ENCODE data around the gene SLC7A11. TPM values are rescaled to one million over a fixed set of nuclear protein-coding genes. Genes with fewer than 3 reads are reported as not detected.

The SLC7A11 gene
- total RNA-seq, 1 experiment from 2014 or later: 14.0 TPM

DNA sequence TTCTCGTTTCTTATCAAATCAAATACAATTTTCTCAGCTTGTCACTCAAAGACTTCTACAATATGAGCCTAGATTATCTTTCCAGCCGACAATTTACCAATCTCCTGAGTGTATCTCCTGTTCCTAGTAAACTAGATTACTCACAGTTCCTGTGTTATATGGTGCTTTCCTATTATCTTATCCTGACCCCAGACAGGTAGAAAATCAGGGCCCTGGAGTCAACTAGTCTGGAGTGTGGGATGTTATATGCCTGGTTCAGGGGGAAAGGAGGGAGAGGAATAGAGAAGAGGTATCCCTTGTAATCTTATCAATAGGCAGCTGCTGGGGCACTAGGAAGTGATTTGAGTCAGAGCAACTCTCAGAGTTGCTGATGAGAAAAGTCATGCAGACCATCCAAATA, 127.1 kb downstream of the SLC7A11 start:
- intact Hi-C loops (cut with micrococcal nuclease): no loop called here
- Histone ChIP-seq H3K9me2 (replicated peaks; ENCODE audit: low read length) (no peaks in the 10 kb centered on the region), H3K79me2 (ENCODE audit: low read length) (no peaks in the 10 kb centered on the region), H3K27ac (ENCODE audit: low read length) (no peak overlapping the region), H2AFZ (ENCODE audit: low read length) (no peak overlapping the region), H3K4me1 (ENCODE audit: insufficient read depth, low read length) (peaks cover 10% of the 10 kb centered on the region; the same call in 1 of the 2 replicates), H3K36me3 (ENCODE audit: low read depth, low read length) (no peaks in the 10 kb centered on the region), H3K9ac (ENCODE audit: low read length) (no peak overlapping the region), H3K4me2 (ENCODE audit: low read length) (no peak overlapping the region), H3K9me3 (ENCODE audit: low read length) (no peaks in the 10 kb centered on the region), H3K27me3 (ENCODE audit: low read length) (no peaks in the 10 kb centered on the region), H4K20me1 (ENCODE audit: low read length) (no peaks in the 10 kb centered on the region), H3F3A (ENCODE audit: low read length, unreplicated experiment) (no peaks in the 10 kb centered on the region), H3K4me3 (ENCODE audit: low read length) (no peak overlapping the region)
- POLR2A ChIA-PET (ENCODE audit: unreplicated experiment): no interaction called here
- DNase-seq (no peak), ATAC-seq (no peak)
- CTCF ChIA-PET: no interaction called here
- TF ChIP-seq EZH2phosphoT487 (IDR thresholded peaks at IDR 0.05; ENCODE audit: borderline replicate concordance, low read length) (no peak), CTCF (conservative IDR thresholded peaks at IDR 0.05; ENCODE audit: low read depth, low read length) (no peak), EZH2 (IDR thresholded peaks at IDR 0.05; ENCODE audit: low read length, unreplicated experiment) (no peak)
- BruUV-seq (replicated peaks): no TSS peak

DNA sequence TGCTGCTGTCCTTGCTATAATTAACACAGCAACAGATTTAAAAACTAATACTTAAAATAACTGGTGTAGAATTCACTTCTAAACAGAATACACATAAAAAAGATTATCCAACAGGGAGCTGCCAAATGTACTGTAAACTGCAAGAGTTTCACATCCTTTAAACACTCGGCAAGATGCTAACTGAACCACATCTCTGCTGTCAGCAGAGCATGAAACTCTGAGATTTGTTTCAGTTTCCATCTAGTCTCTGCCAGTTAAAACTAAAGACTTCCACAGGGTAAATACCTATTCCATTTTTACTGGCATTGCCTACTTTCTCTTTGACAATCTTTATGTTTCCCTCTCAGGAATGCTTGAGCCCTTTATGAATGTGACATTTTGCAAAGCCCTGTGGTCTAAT, 127.7 kb downstream of the SLC7A11 start:
- Histone ChIP-seq H4K20me1 (ENCODE audit: low read length) (no peaks in the 10 kb centered on the region), H3K9me3 (ENCODE audit: low read length) (no peaks in the 10 kb centered on the region), H2AFZ (ENCODE audit: low read length) (no peak overlapping the region), H3K27me3 (ENCODE audit: low read length) (no peaks in the 10 kb centered on the region), H3K9me2 (replicated peaks; ENCODE audit: low read length) (no peaks in the 10 kb centered on the region), H3K4me2 (ENCODE audit: low read length) (no peak overlapping the region), H3K4me3 (ENCODE audit: low read length) (no peak overlapping the region), H3K9ac (ENCODE audit: low read length) (no peak overlapping the region), H3F3A (ENCODE audit: low read length, unreplicated experiment) (no peaks in the 10 kb centered on the region), H3K27ac (ENCODE audit: low read length) (no peak overlapping the region), H3K4me1 (ENCODE audit: insufficient read depth, low read length) (peaks cover 10% of the 10 kb centered on the region; the same call in 1 of the 2 replicates), H3K79me2 (ENCODE audit: low read length) (no peaks in the 10 kb centered on the region), H3K36me3 (ENCODE audit: low read depth, low read length) (no peaks in the 10 kb centered on the region)
- no peak for DNase-seq
- no peak for ATAC-seq
- BruUV-seq (replicated peaks): no TSS peak
- TF ChIP-seq CTCF (conservative IDR thresholded peaks at IDR 0.05; ENCODE audit: low read depth, low read length) (no peak), EZH2phosphoT487 (IDR thresholded peaks at IDR 0.05; ENCODE audit: borderline replicate concordance, low read length) (no peak), EZH2 (IDR thresholded peaks at IDR 0.05; ENCODE audit: low read length, unreplicated experiment) (no peak)
- intact Hi-C loops (cut with micrococcal nuclease): no loop called here
- ChIA-PET CTCF (no interaction called here), POLR2A (ENCODE audit: unreplicated experiment) (no interaction called here)

Measured in PC-3 (cell line).